NCI-H82 treated with DMSO at 0.1 percent for 48 hours (cell line): ENCODE measurements around the gene TRDMT1.

Source experiments
- DNase-seq: peaks from one replicate; lab custom pipeline; 2025; ENCODE audit not compliant: unreplicated experiment; lab: John Stamatoyannopoulos, UW

The TRDMT1 gene

DNA sequence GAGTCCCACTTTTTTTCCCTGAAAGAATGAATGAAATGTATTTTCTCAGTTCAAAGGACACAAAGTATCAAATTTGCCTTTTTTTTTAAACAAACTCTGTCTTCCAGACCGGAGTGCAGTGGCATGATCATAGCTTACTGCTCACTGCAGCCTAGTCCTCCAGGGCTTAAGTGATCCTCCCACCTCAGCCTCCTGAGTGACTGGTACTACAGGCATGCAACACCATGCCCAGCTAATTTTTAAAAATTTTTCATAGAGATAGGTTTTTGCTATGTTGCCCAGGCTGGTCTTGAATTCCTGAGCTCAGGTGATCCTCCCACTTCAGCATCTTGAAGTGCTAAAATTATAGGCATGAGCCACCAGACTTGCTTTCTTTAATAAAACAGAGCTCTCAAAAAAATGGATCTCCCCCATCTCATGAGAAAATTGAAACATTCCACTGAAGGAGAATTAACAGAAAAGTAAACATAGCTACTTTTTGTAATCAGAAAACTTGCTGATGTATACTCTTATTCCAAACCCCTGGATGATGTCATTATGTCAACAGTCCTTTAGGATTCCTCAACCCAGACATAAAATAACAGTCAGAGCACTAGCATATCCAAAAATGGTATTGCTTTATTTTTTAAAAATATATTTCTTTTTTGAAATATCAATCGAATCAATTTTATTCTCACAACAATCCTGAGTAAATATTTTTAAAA is 12.3 kb upstream of the TRDMT1 start:
- no peak for DNase-seq

DNA sequence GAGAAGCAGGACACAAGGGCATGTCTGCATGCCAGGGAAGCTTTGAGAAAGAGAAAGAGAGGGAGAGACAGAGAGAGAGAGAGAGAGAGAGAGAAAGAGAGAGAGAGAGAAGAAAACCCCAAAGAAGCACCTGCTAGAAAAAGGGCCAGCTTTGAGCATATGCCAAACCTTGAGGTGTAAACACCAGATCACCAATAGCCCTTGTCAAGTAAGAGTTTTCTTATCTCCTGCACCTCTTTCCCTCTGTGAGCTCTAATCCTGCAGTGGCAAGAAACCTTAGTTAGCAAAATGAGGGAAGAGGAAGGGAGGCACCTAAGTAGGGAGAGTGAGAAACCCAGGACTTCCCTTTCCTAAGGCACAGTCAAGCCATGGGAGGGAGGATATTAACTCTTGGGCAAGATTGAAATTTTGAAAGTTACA is 11.3 kb upstream of the TRDMT1 start:
- no peak for DNase-seq

DNA sequence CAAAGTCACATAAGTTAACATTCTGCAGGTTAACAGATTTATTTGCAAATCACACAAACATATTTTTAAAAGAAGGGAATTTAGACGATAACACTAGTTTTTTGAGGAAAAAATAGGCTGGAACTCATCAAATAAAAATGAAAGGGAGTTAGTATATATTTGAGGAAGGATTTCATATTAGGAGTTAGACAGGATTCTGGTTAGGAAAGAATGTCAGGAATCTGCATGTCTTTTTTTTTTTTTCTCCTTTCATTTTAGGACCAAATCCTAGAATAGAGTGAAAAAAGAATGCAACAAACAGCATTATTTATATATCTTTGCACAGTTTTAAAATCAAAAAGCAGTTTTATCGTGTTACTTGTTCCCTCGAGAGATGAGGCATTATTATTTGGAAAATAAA is 8.9 kb upstream of the TRDMT1 start:
- DNase-seq: no peak

DNA sequence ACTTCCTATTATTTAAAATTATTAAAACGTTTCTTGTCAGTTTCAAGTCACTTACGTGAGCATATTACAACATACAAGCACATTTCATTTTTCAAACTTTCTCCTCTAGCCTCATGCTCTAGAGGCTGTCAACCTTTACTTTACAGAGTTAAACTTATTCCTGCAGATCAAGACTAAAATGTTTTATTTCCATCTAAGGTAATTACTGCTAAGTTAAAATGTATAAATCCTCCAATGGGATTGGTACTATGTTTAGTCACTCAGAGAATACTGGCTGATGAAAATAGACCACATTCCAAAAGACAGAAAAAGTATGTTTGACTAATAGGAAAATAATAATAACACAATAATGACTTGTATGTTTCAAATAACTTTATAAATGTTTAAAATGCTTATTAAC is 8.4 kb upstream of the TRDMT1 start:
- DNase-seq: no peak

DNA sequence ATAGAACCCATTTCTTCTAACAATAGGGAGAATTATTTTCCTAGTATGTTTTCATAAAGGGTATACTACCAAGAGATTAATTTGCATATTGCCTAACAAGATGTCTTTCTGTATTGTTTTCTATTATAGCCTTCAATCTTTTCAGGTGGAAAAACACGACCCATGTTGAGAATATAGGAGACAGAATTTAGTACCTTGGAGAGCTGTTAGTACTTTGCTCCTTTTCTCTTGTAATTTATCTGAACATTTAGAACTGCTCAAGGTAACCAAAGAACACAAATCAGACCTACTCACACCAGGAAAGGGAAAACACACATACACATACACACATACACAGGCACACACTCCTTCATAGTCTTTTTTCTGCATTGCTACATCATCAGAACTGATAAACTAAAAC is 7.8 kb upstream of the TRDMT1 start:
- no peak for DNase-seq

DNA sequence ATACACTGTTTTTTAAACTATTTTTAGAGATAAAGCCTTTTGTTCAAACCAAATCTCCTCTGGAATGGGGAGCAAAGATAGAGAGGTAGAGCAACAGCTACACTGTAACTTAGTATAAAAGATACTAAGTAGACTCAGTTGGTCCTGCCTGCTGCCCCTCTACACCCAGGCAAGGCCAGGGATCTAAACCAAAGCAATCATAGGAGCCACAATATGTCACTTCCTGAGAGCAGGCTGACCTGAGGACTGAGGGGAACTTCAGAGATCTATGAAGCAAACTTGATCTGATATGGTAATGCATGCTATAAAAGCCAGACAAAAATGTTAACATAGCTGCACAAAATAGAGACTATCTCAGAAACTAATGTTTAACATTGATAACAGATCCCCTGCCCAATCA is 7.0 kb upstream of the TRDMT1 start:
- no peak for DNase-seq

DNA sequence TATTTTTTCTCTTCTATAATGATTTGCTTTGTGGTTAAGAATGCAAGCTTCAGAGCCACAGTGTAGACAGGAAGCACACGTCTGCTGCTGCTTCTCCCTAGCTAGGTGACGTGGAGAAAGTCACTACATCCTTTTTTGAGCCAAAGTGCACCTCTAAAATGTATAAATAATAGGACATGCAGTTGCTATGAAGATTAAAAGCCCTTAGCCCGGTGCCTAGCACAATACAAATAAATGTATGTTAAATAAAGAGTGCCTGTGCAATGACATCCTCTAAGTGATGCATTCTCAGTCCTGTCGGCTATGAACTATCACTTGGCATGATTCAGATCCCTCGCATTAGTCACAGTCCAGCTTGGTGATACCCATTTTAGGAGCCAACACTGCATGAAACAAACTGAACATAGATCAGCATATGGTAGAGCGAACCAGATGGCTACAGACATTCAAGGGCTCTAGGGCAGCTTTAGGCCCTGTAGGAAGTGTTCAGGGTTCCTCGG is 4.8 kb upstream of the TRDMT1 start:
- DNase-seq: no peak

DNA sequence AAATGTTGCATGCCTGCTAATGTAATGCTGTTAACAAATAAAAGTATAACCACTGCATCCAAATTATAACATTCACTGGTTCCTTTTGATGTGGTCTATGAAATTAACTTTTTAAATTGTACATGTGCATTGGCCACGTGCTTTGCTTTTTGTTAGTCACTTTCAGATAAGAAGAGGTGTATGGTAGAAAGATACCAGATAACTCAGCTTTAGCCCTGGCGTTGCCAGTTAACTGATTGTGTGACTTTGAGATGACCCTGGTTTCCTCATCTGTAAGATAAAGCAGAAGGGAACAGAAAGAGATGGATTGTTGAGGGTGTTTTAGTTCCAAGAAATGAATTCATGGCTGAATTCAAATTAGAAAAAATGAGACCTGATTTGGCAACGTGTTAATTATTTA is 1.9 kb upstream of the TRDMT1 start:
- DNase-seq: no peak

DNA sequence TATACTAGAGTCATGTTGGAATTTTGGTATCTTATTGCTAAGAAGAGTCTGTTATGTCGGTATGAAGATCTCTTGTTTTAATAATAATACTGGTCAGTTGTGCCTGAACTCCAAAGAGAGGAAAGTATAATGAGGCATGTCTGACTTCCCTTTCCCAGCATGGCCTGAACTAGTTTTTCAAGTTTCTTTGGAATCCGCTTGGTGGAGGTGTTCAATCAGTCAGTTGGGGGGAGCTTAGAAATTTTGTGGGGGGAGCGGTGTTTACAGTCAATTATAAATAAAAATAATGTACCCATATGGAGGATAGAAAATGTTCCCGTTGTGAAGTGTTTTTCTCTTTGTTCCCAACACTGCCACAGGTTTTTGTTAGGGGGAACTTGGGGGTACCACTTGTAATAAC is 1.5 kb upstream of the TRDMT1 start:
- no peak for DNase-seq

DNA sequence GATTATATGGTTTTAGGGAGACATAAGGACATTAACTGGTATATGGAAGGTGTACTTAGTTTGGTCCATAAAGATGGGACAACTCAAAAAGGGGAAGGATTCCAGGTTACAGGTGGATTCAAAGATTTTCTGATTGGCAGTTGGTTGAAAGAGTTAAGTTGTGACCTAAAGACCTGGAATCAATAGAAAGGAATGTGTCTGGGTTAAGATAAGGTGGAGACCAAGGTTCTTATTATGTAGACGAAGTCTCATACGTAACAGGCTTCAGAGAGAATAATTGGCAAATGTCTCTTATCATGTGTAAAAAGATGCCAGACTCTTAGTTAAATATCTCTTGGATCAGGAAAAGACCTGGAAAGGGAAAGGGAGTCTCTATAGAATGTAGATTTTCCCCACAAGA is 1.0 kb upstream of the TRDMT1 start:
- DNase-seq: no peak

DNA sequence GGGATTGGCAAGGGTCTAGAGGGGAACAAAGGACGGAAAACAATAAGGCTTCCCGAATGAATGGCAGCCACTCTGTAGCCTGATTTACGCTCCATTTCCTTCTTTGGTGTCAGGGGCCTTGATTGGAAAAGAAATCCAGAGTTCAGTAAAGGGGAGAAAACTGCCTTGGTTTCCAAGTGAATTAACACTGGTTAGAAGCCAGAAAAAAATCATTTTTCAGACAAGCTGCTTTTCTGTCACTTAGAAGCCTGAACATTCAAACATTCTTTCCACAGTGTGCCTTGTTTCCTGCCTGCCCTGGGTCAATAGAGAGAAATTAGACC is 283 bp upstream of the TRDMT1 start:
- DNase-seq: no peak

DNA sequence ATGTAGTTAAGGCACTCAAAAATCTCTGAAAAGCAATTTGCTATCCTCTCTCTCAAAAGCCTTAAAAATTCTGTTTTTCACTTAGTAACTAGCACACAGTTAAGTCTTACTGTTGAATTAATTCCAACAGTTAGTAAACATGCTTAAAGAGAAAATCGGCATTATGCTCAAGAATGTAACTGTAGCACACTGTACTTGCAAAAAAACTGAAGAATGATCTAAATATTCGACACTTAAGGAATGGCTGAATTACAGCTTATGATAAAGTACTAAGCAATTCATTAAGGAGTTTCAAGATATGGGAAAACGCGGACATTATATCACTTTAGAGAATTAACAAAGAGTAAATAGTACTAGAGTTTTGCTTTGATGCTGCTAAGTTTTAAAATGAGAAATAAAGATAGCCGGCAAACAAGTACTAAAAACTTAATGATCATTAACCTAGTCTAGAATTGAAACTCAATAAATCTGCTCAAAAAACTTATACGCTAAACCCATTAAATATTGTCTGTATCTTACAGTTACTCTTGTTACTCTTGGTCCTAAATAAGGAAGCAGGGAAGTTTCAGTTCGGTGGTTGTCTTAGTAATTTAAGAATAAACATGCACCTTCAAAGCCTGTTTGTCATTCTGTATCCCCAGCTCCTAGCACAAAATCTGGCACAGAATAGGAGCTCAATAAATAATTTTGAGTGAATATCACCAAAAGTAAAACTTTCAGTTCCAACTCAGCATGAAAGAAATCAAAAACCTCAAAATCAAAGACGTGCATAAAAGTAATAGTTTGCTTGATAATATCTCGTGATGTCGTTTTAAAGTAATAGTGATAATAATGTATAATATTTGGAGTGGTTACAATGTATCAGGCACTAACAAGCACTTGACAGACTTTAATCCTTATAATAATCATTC is 1.2 kb downstream of the TRDMT1 start:
- DNase-seq: no peak

DNA sequence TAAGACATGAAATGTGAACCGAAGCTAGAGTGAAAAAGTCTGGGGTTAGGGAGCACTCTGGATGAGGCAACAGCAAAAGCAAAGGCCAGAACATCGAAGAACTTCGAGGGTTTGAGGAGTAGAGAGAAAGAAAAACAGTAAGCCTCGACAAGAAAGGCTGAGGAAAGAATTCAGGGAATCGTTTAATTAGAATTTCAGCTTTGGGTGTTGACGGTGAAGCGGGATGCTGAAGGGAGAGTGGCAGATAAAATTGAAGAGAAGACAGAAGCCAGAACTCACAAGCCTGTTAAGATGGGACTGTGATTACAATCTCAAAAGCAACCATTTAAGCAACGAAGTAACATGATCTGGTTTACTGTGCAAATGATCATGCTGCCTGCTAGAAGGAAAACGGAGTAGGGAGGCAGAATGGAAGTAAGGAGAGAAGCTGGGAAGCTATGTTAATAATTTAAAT is 2.1 kb downstream of the TRDMT1 start:
- DNase-seq: no peak

DNA sequence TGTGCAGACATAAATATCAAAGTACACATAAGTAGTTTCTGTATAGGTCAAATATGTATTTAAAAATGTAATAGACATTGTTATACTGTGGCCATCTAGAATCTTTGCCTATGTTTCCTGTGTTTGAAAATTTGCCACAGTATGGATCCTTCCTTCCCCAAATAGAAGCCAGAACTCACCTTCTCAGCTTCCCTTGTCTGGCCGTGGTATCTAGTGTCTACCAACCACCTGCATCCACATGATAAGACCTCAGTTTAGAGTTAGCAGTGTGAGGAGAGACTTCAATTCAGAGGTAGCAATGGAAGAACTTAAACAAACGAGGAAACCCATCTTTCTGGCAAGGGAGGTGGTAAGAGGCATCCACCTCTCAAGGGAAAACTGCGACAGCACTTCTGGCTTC is 4.9 kb downstream of the TRDMT1 start:
- DNase-seq: no peak

DNA sequence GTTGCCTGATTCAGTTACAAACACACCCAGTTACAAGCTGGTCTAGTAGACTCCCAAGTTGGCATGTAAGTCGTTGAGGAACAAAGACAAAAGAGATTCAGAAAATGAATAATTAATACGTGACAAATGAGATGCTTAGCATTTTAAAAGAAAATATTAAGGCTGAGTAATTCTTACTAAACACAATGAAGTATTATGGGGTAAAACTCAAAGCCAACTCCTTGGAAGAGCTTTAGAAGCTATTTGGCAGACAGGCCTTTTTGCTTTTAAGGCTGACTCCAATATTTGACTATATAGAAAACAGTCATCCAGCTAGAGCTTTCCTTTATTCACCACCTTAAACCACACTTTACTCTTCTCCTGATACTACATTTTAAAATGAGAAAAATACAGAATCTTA is 5.4 kb downstream of the TRDMT1 start:
- DNase-seq: no peak

DNA sequence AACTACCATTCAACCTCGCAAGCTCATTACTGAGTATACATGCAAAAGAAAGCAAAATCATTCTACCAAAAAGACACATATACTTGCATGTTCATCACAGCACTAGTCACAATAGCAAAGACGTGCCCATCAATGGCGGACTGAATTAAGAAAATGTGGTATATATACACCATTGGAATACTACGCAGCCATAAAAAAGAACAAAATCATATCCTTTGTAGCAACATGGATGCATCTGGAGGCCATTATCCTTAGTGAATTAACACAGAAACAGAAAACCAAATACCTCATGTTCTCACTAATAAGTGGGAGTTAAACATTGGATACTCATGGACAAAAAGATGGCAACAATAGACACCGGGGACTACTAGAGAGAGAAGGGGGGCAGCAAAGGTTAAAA is 6.4 kb downstream of the TRDMT1 start:
- no peak for DNase-seq

DNA sequence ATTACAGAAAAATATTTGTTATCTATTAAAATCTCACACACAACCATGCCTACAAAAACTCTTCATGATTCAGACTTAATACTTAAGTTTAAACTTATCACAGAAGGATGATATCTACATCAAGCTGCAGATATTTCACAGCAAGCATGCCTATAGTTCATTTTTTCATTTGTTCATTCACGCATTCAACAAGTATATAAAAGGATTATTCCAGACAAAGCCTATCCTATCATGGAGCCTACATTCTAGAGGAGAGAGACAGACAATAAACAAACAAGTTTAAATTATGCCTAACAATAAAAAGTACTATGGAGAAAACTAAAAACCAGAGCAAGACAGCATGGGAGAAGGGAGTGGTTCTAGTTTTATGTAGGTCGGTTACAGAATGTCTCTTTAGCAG is 10.9 kb downstream of the TRDMT1 start:
- DNase-seq: no peak

DNA sequence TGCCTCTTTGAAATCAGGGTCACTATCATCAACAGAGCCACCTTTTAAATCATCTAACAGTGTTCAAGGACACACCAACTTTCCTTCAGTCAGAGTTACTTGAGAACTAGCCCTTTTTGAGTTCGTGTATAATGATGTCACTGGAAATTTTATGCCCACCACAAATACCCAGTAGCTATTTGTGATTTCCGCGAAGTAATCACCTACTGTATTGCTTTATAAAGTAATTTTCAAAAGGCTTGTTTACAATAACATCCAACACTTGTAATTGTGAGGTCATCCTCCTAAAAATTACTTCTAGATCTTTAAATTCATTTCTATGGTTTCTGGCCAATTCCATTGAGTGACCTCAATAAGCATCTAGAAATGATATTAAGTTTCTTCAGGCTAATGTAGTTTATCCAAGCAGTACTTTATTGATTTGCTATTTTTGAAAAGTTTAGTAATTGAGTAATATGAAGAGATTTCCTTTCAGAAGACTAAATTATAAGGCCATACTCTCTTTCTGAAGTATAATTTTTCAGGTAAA is 12.8 kb downstream of the TRDMT1 start:
- no peak for DNase-seq

DNA sequence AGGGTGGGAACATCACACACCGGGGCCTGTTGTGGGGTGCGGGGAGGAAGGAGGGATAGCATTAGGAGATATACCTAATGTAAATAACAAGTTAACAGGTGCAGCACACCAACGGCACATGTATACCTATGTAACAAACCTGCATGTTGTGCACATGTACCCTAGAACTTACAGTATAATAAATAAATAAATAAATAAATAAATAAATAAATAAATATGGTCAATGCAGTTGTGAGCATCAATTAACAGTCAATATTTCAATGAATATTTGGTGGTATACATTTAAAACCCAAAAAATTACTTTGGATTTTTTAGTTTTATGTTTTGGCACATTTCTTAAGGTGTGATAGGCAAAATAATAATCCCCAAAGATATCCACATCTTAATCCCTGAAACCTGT is 15.6 kb downstream of the TRDMT1 start:
- DNase-seq: no peak

DNA sequence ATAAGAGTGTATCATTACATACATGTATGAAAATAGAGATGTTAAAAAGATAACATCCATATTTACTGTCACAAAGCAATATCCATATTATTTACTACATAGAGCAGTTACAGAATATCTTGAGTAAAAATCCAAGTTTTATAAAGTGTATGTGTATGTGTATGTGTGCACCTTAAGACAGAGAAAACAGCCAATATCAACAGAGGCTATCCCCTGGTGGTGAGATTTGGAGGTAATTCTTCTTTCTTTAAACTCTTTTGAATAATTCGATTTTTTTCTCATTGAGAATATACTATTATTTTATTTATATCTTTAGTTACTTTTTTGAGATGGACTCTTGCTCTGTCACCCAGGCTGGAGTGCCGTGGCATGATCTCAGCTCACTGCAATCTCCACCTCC is 18.4 kb downstream of the TRDMT1 start:
- no peak for DNase-seq

DNA sequence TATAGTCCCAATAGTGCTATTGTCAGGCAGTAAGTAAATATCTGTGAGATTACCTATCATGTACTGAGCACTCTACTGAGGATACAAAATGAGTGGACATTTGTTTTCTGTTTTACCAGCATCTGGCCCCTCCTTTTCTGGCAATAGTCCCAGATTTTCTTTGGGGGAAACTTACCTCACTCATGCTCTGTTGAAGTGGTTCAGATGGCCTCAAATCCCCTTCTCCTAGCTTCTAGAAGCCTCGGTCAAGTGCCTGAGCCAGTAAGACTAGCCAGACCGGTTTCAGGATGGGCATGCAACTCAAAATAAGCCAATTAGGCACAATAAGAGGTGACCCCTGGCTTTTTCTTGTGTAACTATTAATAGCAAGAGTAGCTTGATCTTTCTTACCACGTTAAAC is 19.7 kb downstream of the TRDMT1 start:
- DNase-seq: no peak

DNA sequence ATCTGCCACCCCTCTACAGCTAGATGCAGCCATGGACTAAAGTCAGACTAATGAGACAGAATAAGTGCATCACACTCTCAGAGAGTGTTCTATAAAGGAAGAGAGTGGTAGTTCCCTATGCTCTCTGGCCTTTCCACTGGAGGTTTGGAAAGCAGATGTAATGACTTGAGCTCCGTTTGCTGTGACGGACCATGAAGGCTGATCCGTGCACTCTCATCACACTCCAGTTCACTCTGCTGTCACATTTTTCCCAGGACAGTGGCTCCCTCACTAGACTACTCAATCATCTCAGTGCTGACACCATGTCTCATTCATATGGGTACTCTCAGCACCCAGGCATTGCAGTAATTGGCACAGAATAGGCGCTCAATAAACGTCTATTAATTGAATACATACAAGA is 20.4 kb downstream of the TRDMT1 start:
- DNase-seq: no peak
